Endothelial cell of umbilical vein (primary cell): ENCODE data around the gene GPR25. TPM values are rescaled to one million over a fixed set of nuclear protein-coding genes. Genes with fewer than 3 reads are reported as not detected.

Experiments
- BruUV-seq: library from RNA; stranded (reverse); fragments of 400-500 nt; replicated peaks from 2 replicates; lab custom pipeline; 2021; lab: Mats Ljungman, UMichigan
- CTCF ChIA-PET: fragments of 300-600, 350-600 bp; sonication (Branson Sonifier 250); formaldehyde crosslinking; loops from one replicate; lab custom pipeline; 2021; ENCODE audit warnings: antibody characterized with exemption, inconsistent platforms; lab: Charles Lee
- POLR2A ChIA-PET: fragments of 300-600, 350-600 bp; sonication (Branson Sonifier 250); formaldehyde crosslinking; loops from one replicate; lab custom pipeline; 2021; ENCODE audit warnings: antibody characterized with exemption, inconsistent platforms; lab: Charles Lee
- DNase-seq: peaks from one replicate; pipeline ENCODE4 v3.0.0-alpha.2; 2011; ENCODE audit warnings: low read depth, low spot score
- FAIRE-seq: peaks from 2 replicates; lab custom pipeline; 2011; peaks lifted over from hg19 to GRCh38; lab: Jason Lieb, UNC
- H2AFZ ChIP-seq: 2 replicates; pipeline ENCODE4 v1.6.0; 2012; ENCODE audit warnings: low read depth, low read length, control low read depth, inconsistent platforms
- H3K27ac ChIP-seq: 2 replicates; pipeline ENCODE4 v1.5.1; 2011; ENCODE audit warnings: low read depth, mild to moderate bottlenecking, control low read depth, low read length, moderate library complexity; ENCODE audit not compliant: insufficient read depth
- H3K27me3 ChIP-seq, 2 experiments: 2 replicates each; pipeline versions ENCODE4 v1.6.0 to v1.6.1; 2011; ENCODE audit warnings: low read length in 2 of 2, mixed read lengths in 1 of 2; ENCODE audit not compliant: control insufficient read depth in 2 of 2, insufficient read depth in 2 of 2
- H3K36me3 ChIP-seq, 2 experiments: 2 replicates in 1 of 2; 3 replicates in 1 of 2; pipeline ENCODE4 v1.5.1; 2011; ENCODE audit warnings: low read length in 2 of 2, mild to moderate bottlenecking in 1 of 2, moderate library complexity in 1 of 2; ENCODE audit not compliant: control insufficient read depth in 2 of 2, insufficient read depth in 2 of 2; ENCODE audit errors: extremely low read depth in 1 of 2
- H3K4me1 ChIP-seq: 3 replicates; pipeline ENCODE4 v1.5.1; 2011; ENCODE audit warnings: mild to moderate bottlenecking, low read length; ENCODE audit not compliant: control insufficient read depth, insufficient read depth; ENCODE audit errors: extremely low read depth
- H3K4me2 ChIP-seq: 2 replicates; pipeline ENCODE4 v1.6.1; 2011; ENCODE audit warnings: low read length, control low read depth, mixed read lengths; ENCODE audit not compliant: insufficient read depth
- H3K4me3 ChIP-seq, 3 experiments: fragments of 200-600 bp in 1 of 3; sonication (generic), shearing (Covaris generic) in 1 of 3; replicated peaks in 1 of 3; 2 replicates each; pipeline ENCODE4 v1.5.1; 2011 to 2016; ENCODE audit warnings: control low read depth in 3 of 3, low read length in 3 of 3, mild to moderate bottlenecking in 2 of 3, inconsistent platforms in 1 of 3, low read depth in 1 of 3, moderate library complexity in 1 of 3; ENCODE audit not compliant: insufficient read depth in 1 of 3
- H3K79me2 ChIP-seq: 2 replicates; pipeline ENCODE4 v1.6.0; 2012; ENCODE audit warnings: low read length, inconsistent platforms; ENCODE audit not compliant: control insufficient read depth, insufficient read depth
- H3K9ac ChIP-seq: replicated peaks from 2 replicates; pipeline ENCODE3; 2011; ENCODE audit warnings: low read length, control low read depth; ENCODE audit not compliant: insufficient read depth; ENCODE audit errors: extremely low read depth
- H3K9me1 ChIP-seq: replicated peaks from 3 replicates; pipeline ENCODE4 v1.6.0; 2011; ENCODE audit warnings: mild to moderate bottlenecking, low read length; ENCODE audit not compliant: control insufficient read depth, insufficient read depth; ENCODE audit errors: extremely low read depth
- H3K9me3 ChIP-seq: replicated peaks from 2 replicates; pipeline ENCODE4 v1.5.1; 2012; ENCODE audit warnings: low read length, inconsistent platforms; ENCODE audit not compliant: control insufficient read depth, insufficient read depth
- H4K20me1 ChIP-seq: replicated peaks from 2 replicates; pipeline ENCODE3; 2011; ENCODE audit warnings: mild to moderate bottlenecking, low read length; ENCODE audit not compliant: control insufficient read depth, insufficient read depth; ENCODE audit errors: extremely low read depth
- EZH2 ChIP-seq: IDR thresholded peaks from 2 replicates; pipeline ENCODE4 v1.6.1; 2012; ENCODE audit warnings: borderline replicate concordance, low read depth, mild to moderate bottlenecking, moderate library complexity, low read length, inconsistent platforms; ENCODE audit not compliant: severe bottlenecking
- FOS ChIP-seq: IDR thresholded peaks from 2 replicates; pipeline ENCODE4 v1.6.1; 2011; ENCODE audit warnings: mild to moderate bottlenecking, low read length, moderate library complexity, borderline replicate concordance; ENCODE audit not compliant: insufficient read depth
- GATA2 ChIP-seq: IDR thresholded peaks from 2 replicates; pipeline ENCODE4 v1.7.0; 2011; ENCODE audit warnings: low read depth, mild to moderate bottlenecking, moderate library complexity, mixed read lengths, low read length; ENCODE audit not compliant: insufficient read length, insufficient read depth
- JUN ChIP-seq: IDR thresholded peaks from 2 replicates; pipeline ENCODE4 v1.6.1; 2011; ENCODE audit warnings: borderline replicate concordance, low read depth; ENCODE audit not compliant: insufficient read length, insufficient read depth
- MYC ChIP-seq: IDR thresholded peaks from one replicate; pipeline ENCODE4 v1.6.1; 2011; ENCODE audit warnings: mild to moderate bottlenecking, low read depth, low read length
- POLR2A ChIP-seq: IDR thresholded peaks from 2 replicates; pipeline ENCODE4 v1.6.1; 2012; ENCODE audit warnings: low read depth, mild to moderate bottlenecking, control low read depth, low read length
- POLR2AphosphoS5 ChIP-seq: IDR thresholded peaks from 2 replicates; pipeline ENCODE4 v1.6.1; 2012; ENCODE audit warnings: low read depth, mild to moderate bottlenecking, control low read depth, low read length, moderate library complexity; ENCODE audit not compliant: insufficient read depth
- dilution Hi-C: fragments of 300-500 bp; cut with MboI; formaldehyde crosslinking; loops from one replicate; pipeline ENCODE4 v1.15.0; 2019; ENCODE audit warnings: low sequenced_read_pairs; ENCODE audit not compliant: extremely low pct_ligation_motif_present
- intact Hi-C: fragments of 100-400 bp; cut with micrococcal nuclease; formaldehyde crosslinking; loops from one replicate; pipeline ENCODE4 v1.10.0; 2022
- polyA plus RNA-seq, 4 experiments: library from polyadenylated mRNA; depleted of rRNA in 3 of 4; stranded (reverse) in 3 of 4; unstranded in 1 of 4; fragments of >200 nt; gene quantifications; 2 replicates each; pipeline versions ENCODE4 v1.2.1 to v1.2.3, GENCODE V29; 2011 to 2012; ENCODE audit warnings: missing spikeins in 1 of 4
- total RNA-seq: library from RNA; stranded (reverse); gene quantifications from 2 replicates; pipeline ENCODE4 v1.2.3, GENCODE V29; 2021
- TF ChIP-seq, protein P1 (sequence below): IDR thresholded peaks from 2 replicates; pipeline ENCODE4 v1.6.1; 2011; ENCODE audit not compliant: insufficient read depth, insufficient read length
- TF ChIP-seq, protein P2 (sequence below), 2 donors: IDR thresholded peaks; 1 replicate in 1 of 2; 2 replicates in 1 of 2; pipeline ENCODE4 v1.5.1; 2011; ENCODE audit warnings: low read length in 2 of 2, mild to moderate bottlenecking in 2 of 2, moderate library complexity in 2 of 2, control low read depth in 1 of 2, inconsistent platforms in 1 of 2, low read depth in 1 of 2; ENCODE audit not compliant: insufficient read depth in 1 of 2; ENCODE audit errors: extremely low read depth in 1 of 2

The GPR25 gene
- total and polyA plus RNA-seq, 2 donors (not counting 3 experiments of a cell fraction or from before 2014, with no cell fraction given) = not detected

DNA sequence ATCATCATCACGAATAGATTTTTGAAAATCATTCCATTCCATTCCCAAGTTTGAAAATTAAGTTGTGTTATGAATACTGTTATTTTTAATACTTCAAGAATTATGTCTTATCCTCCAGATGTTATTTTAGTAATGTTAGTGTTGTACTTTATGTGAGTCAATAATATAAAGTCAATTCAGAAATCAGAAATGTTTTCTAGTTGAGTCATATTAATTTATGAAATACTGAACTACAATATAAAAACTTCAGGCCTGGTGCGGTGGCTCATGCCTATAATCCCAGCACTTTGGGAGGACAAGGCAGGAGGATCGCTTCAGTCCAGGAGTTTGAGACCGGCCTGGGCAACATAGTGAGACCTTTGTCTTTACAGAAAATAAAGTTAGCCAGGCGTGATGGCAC lies 38.4 kb upstream of the GPR25 start:
- no peaks in the 10 kb centered on the region for H3K4me1 ChIP-seq
- H3K27ac ChIP-seq = no peak overlapping the region
- H3K36me3 ChIP-seq = peaks cover 0 to 2% of the 10 kb centered on the region in 2 experiments
- intact Hi-C loops = no loop called here
- CTCF ChIA-PET = interaction anchor here (3.3 kb wide), 1 partner anchor 212 kb away, joined by 21 read pairs; no protein-coding TSS in a partner anchor
- POLR2A ChIA-PET = no interaction called here
- H4K20me1 ChIP-seq = no peaks in the 10 kb centered on the region
- no peak overlapping the region for H3K9ac ChIP-seq
- no peaks in the 10 kb centered on the region for H3K27me3 ChIP-seq
- no peaks in the 10 kb centered on the region for H3K9me3 ChIP-seq
- no peak overlapping the region for H3K4me2 ChIP-seq
- H2AFZ ChIP-seq = no peak overlapping the region
- dilution Hi-C loops = no loop called here
- no peak for FAIRE-seq
- no peak for DNase-seq
- BruUV-seq = no TSS peak
- H3K79me2 ChIP-seq = peaks cover 19% of the 10 kb centered on the region
- H3K4me3 ChIP-seq = no peak overlapping the region
- H3K9me1 ChIP-seq = no peaks in the 10 kb centered on the region
- no peak for TF ChIP-seq POLR2A
- TF ChIP-seq JUN = no peak

DNA sequence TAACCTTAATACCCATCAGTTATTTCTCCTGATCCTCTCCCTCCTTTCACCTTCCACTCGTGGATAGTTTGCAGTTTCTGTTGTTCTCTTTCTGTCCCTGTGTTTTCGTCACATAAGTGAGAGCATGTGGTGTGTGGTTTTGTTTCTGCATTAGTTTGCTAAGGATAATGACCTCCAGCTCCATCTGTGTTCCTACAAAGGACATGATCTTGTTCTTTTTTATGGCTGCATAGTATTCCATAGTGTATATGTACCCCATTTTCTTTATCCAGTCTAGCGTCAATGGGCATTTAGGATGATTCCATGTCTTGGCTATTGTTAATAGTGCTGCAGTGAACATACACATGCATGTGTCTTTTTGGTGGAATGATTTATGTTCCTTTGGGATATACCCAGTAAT lies 36.6 kb upstream of the GPR25 start:
- Histone ChIP-seq H3K9me1 (no peaks in the 10 kb centered on the region), H3K4me2 (no peak overlapping the region), H3K9me3 (no peaks in the 10 kb centered on the region), H3K36me3 (peaks cover 0 to 2% of the 10 kb centered on the region in 2 experiments), H3K27me3 (no peaks in the 10 kb centered on the region), H3K27ac (no peak overlapping the region), H3K9ac (no peak overlapping the region), H2AFZ (no peak overlapping the region), H4K20me1 (no peaks in the 10 kb centered on the region), H3K79me2 (peaks cover 16% of the 10 kb centered on the region), H3K4me3 (no peak overlapping the region), H3K4me1 (no peaks in the 10 kb centered on the region)
- DNase-seq (no peak), FAIRE-seq (no peak)
- dilution Hi-C loops (no loop called here), intact Hi-C loops (no loop called here)
- POLR2A ChIA-PET = no interaction called here
- BruUV-seq = no TSS peak
- CTCF ChIA-PET = interaction anchor here (0.7 to 5.1 kb wide), 3 partner anchors 213 to 277 kb away, joined by 3 to 65 read pairs (median 8); no protein-coding TSS in a partner anchor
- TF ChIP-seq, protein P1, sequence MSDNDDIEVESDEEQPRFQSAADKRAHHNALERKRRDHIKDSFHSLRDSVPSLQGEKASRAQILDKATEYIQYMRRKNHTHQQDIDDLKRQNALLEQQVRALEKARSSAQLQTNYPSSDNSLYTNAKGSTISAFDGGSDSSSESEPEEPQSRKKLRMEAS = no peak
- TF ChIP-seq FOS (no peak), GATA2 (no peak), JUN (no peak), POLR2AphosphoS5 (no peak), EZH2 (no peak), MYC (no peak), POLR2A (no peak)
- TF ChIP-seq, protein P2, sequence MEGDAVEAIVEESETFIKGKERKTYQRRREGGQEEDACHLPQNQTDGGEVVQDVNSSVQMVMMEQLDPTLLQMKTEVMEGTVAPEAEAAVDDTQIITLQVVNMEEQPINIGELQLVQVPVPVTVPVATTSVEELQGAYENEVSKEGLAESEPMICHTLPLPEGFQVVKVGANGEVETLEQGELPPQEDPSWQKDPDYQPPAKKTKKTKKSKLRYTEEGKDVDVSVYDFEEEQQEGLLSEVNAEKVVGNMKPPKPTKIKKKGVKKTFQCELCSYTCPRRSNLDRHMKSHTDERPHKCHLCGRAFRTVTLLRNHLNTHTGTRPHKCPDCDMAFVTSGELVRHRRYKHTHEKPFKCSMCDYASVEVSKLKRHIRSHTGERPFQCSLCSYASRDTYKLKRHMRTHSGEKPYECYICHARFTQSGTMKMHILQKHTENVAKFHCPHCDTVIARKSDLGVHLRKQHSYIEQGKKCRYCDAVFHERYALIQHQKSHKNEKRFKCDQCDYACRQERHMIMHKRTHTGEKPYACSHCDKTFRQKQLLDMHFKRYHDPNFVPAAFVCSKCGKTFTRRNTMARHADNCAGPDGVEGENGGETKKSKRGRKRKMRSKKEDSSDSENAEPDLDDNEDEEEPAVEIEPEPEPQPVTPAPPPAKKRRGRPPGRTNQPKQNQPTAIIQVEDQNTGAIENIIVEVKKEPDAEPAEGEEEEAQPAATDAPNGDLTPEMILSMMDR (IDR thresholded peaks at IDR 0.05; ENCODE audit: extremely low read depth in 1 of 2, insufficient read depth in 1 of 2, low read depth in 1 of 2, low read length in 2 of 2) = no peak
